B cell (primary cell): Measurements from ENCODE around the gene ABHD5. TPM values are rescaled to one million over a fixed set of nuclear protein-coding genes. Genes with fewer than 3 reads are reported as not detected.

Source experiments
- ATAC-seq: fragments of 200-7000 bp; cut with Tn5 transposase; one replicate; pipeline ENCODE4 v1.10.0; 2021; ENCODE audit warnings: low read depth, mild to moderate bottlenecking, moderate number of reproducible peaks, moderate library complexity
- CTCF ChIA-PET: fragments of 350-600 bp; sonication (Branson Sonifier 250); formaldehyde crosslinking; loops from one replicate; lab custom pipeline; 2021; ENCODE audit warnings: antibody characterized with exemption, inconsistent platforms; lab: Charles Lee
- POLR2A ChIA-PET: fragments of 350-600 bp; sonication (Branson Sonifier 250); formaldehyde crosslinking; loops from one replicate; lab custom pipeline; 2021; ENCODE audit warnings: antibody characterized with exemption; lab: Charles Lee
- DNase-seq: peaks from one replicate; pipeline ENCODE4 v3.0.0; 2013
- H2AFZ ChIP-seq: 2 replicates; pipeline ENCODE4 v1.6.1; 2012; ENCODE audit warnings: mild to moderate bottlenecking, low read depth, low read length; ENCODE audit not compliant: insufficient read depth, poor library complexity, severe bottlenecking
- H3K27ac ChIP-seq, 2 donors: 1 replicate in 1 of 2; 2 replicates in 1 of 2; pipeline ENCODE4 v1.5.1; 2012 to 2013; ENCODE audit warnings: low read length in 2 of 2, mild to moderate bottlenecking in 2 of 2, moderate library complexity in 1 of 2
- H3K27me3 ChIP-seq, 4 experiments: fragments of 200-600 bp in 1 of 4; sonication (generic) in 1 of 4; replicated peaks in 1 of 4; 1 replicate in 2 of 4; 2 replicates in 2 of 4; pipeline versions ENCODE4 v1.6.1 to v1.7.0; 2013 to 2016; ENCODE audit warnings: low read length in 3 of 4, mild to moderate bottlenecking in 2 of 4, mixed read lengths in 1 of 4, moderate library complexity in 1 of 4; ENCODE audit not compliant: insufficient read depth in 4 of 4, control insufficient read depth in 3 of 4; ENCODE audit errors: control extremely low read depth in 1 of 4
- H3K36me3 ChIP-seq, 2 experiments: replicated peaks in 1 of 2; 1 replicate in 1 of 2; 2 replicates in 1 of 2; pipeline versions ENCODE4 v1.6.1 to v1.7.1; 2013; ENCODE audit warnings: low read length in 1 of 2; ENCODE audit not compliant: insufficient read depth in 2 of 2, control insufficient read depth in 1 of 2; ENCODE audit errors: control extremely low read depth in 1 of 2, extremely low read depth in 1 of 2
- H3K4me1 ChIP-seq, 2 donors: fragments of 200-600 bp in 1 of 2; sonication (generic) in 1 of 2; 1 replicate in 1 of 2; 2 replicates in 1 of 2; pipeline versions ENCODE4 v1.5.1 to v1.6.1; 2013 to 2017; ENCODE audit warnings: low read length in 2 of 2; ENCODE audit not compliant: control insufficient read depth in 2 of 2, insufficient read depth in 2 of 2
- H3K4me2 ChIP-seq: replicated peaks from 2 replicates; pipeline ENCODE3; 2012; ENCODE audit warnings: mild to moderate bottlenecking, low read depth, low read length; ENCODE audit not compliant: poor library complexity, severe bottlenecking
- H3K4me3 ChIP-seq, 5 experiments: fragments of 200-600 bp in 1 of 5; sonication (generic) in 1 of 5; 1 replicate in 3 of 5; 2 replicates in 2 of 5; pipeline versions ENCODE4 v1.5.1 to v1.7.0; 2011 to 2016; ENCODE audit warnings: low read length in 4 of 5, mild to moderate bottlenecking in 4 of 5, low read depth in 2 of 5, control low read depth in 1 of 5, moderate library complexity in 1 of 5; ENCODE audit not compliant: insufficient read depth in 1 of 5; ENCODE audit errors: control extremely low read depth in 1 of 5, extremely low read depth in 1 of 5
- H3K79me2 ChIP-seq: fragments of 200-600 bp; sonication (generic); one replicate; pipeline ENCODE4 v1.6.0; 2016; ENCODE audit warnings: low read length; ENCODE audit not compliant: control insufficient read depth, insufficient read depth
- H3K9ac ChIP-seq: fragments of 200-600 bp; sonication (generic); 2 replicates; pipeline ENCODE4 v1.6.1; 2017; ENCODE audit warnings: mild to moderate bottlenecking, low read length, moderate library complexity
- H3K9me3 ChIP-seq, 3 donors: one replicate each; pipeline versions ENCODE4 v1.6.1 to v1.7.1; 2013; ENCODE audit warnings: low read length in 2 of 3; ENCODE audit not compliant: control insufficient read depth in 2 of 3, insufficient read depth in 1 of 3; ENCODE audit errors: control extremely low read depth in 1 of 3
- H4K20me1 ChIP-seq: 2 replicates; pipeline ENCODE4 v1.6.0; 2012; ENCODE audit warnings: mild to moderate bottlenecking, low read length; ENCODE audit not compliant: insufficient read depth, control insufficient read depth, poor library complexity, severe bottlenecking
- H3K27ac Mint-ChIP-seq: one replicate; pipeline ENCODE4 v1.8.0; 2021; ENCODE audit warnings: mixed read lengths
- H3K27me3 Mint-ChIP-seq: one replicate; pipeline ENCODE4 v1.8.0; 2021; ENCODE audit warnings: mixed read lengths
- H3K4me1 Mint-ChIP-seq: one replicate; pipeline ENCODE4 v1.8.0; 2021; ENCODE audit warnings: mixed read lengths
- H3K4me3 Mint-ChIP-seq: one replicate; pipeline ENCODE4 v1.8.0; 2021; ENCODE audit warnings: mixed read lengths
- H3K9me3 Mint-ChIP-seq: one replicate; pipeline ENCODE4 v1.8.0; 2022; ENCODE audit warnings: mixed read lengths; ENCODE audit not compliant: insufficient read depth
- CTCF ChIP-seq: fragments of 200-600 bp; IDR thresholded peaks from one replicate; pipeline ENCODE4 v1.8.0; 2022; ENCODE audit warnings: antibody characterized with exemption, mild to moderate bottlenecking
- EZH2 ChIP-seq: IDR thresholded peaks from 2 replicates; pipeline ENCODE4 v1.6.1; 2012; ENCODE audit warnings: borderline replicate concordance, low read depth, mild to moderate bottlenecking, moderate library complexity, low read length; ENCODE audit not compliant: insufficient read depth, poor library complexity, severe bottlenecking
- WGBS: methylation state at CpG from one replicate; pipeline ENCODE4 v1.1.5; 2013; ENCODE audit warnings: missing lambda C conversion rate; ENCODE audit not compliant: insufficient coverage; 5-methylcytosine and 5-hydroxymethylcytosine counted together
- intact Hi-C: fragments of 100-400 bp; cut with micrococcal nuclease; formaldehyde crosslinking; loops from one replicate; pipeline ENCODE4 v1.10.0; 2022
- polyA plus RNA-seq: library from polyadenylated mRNA; depleted of rRNA; stranded (reverse); fragments of >200 nt; gene quantifications from 2 replicates; pipeline ENCODE4 v1.2.3, GENCODE V29; 2012
- total RNA-seq, 2 donors: library from RNA; stranded (reverse); fragments of 120-200 nt in 1 of 2; gene quantifications; 1 replicate in 1 of 2; 2 replicates in 1 of 2; pipeline versions ENCODE4 v1.2.3 to v1.2.4, GENCODE V29; 2013 to 2022

ABHD5 gene
- total and polyA plus RNA-seq, 2 donors (not counting 1 experiment from before 2014, with no cell fraction given): 4.7 to 12.1 TPM

GRCh38 chr3:43753741-43754715, 63.3 kb downstream of the ABHD5 start:
- Histone ChIP-seq H3K27me3 (peaks cover 0 to 4% (median 0%) of the 10 kb centered on the region in 4 experiments), H3K4me3 (no peak overlapping the region), H2AFZ (no peak overlapping the region), H3K36me3 (no peaks in the 10 kb centered on the region), H3K27ac (no peak overlapping the region), H3K4me2 (no peak overlapping the region), H3K4me1 (no peaks in the 10 kb centered on the region), H4K20me1 (no peaks in the 10 kb centered on the region), H3K9ac (no peak overlapping the region), H3K79me2 (no peaks in the 10 kb centered on the region), H3K9me3 (no peaks in the 10 kb centered on the region)
- Mint-ChIP-seq H3K9me3 (no peaks in the 10 kb centered on the region), H3K4me1 (no peaks in the 10 kb centered on the region), H3K27me3 (peaks cover 24% of the 10 kb centered on the region), H3K27ac (no peak overlapping the region), H3K4me3 (no peak overlapping the region)
- CTCF ChIA-PET: interaction anchor here (1.8 kb wide), 1 partner anchor 15 kb away, joined by 8 read pairs; no protein-coding TSS in a partner anchor
- TF ChIP-seq CTCF (no peak), EZH2 (no peak)
- POLR2A ChIA-PET: no interaction called here
- ATAC-seq (no peak), DNase-seq (no peak)
- WGBS: 97% methylated on average over 3 of the region's 5 CpGs
- intact Hi-C loops: no loop called here
